HG02678 (cell line): Measurements from ENCODE around the gene GNAS-AS1.

Experiments used
- ATAC-seq: cut with Tn5 transposase; IDR thresholded peaks from one replicate; pipeline ENCODE4 v1.9.1; 2021; ENCODE audit warnings: mild to moderate bottlenecking, moderate library complexity; ENCODE audit not compliant: unreplicated experiment

The GNAS-AS1 gene

GRCh38 chr20:58813369-58813768 lies 37.3 kb downstream of the GNAS-AS1 start:
- ATAC-seq = no peak

GRCh38 chr20:58811334-58811733 lies 39.4 kb downstream of the GNAS-AS1 start:
- ATAC-seq = no peak

- ATAC-seq = no peak
Measured at GRCh38 chr20:58810879-58811250, 39.8 kb downstream of the GNAS-AS1 start.

GRCh38 chr20:58810116-58810878 lies 40.4 kb downstream of the GNAS-AS1 start:
- ATAC-seq = no peak

- no peak for ATAC-seq
Measured at GRCh38 chr20:58808271-58809046, 42.2 kb downstream of the GNAS-AS1 start.

- no peak for ATAC-seq
Measured at GRCh38 chr20:58807801-58808200, 42.9 kb downstream of the GNAS-AS1 start.

GRCh38 chr20:58803533-58803932 lies 47.2 kb downstream of the GNAS-AS1 start:
- no peak for ATAC-seq

GRCh38 chr20:58802061-58802460 lies 48.6 kb downstream of the GNAS-AS1 start:
- no peak for ATAC-seq

- no peak for ATAC-seq
Measured at GRCh38 chr20:58800134-58800871, 50.4 kb downstream of the GNAS-AS1 start.

- no peak for ATAC-seq
Measured at GRCh38 chr20:58797371-58798338, 53.0 kb downstream of the GNAS-AS1 start.

GRCh38 chr20:58795923-58796245 lies 54.8 kb downstream of the GNAS-AS1 start:
- ATAC-seq = no peak

- no peak for ATAC-seq
Measured at GRCh38 chr20:58795181-58795922, 55.4 kb downstream of the GNAS-AS1 start.

- no peak for ATAC-seq
Measured at GRCh38 chr20:58794510-58795180, 56.1 kb downstream of the GNAS-AS1 start.

GRCh38 chr20:58793512-58794420 lies 56.9 kb downstream of the GNAS-AS1 start:
- no peak for ATAC-seq

GRCh38 chr20:58792426-58792825 lies 58.3 kb downstream of the GNAS-AS1 start:
- ATAC-seq = no peak

GRCh38 chr20:58791286-58791685 lies 59.4 kb downstream of the GNAS-AS1 start:
- no peak for ATAC-seq

GRCh38 chr20:58790454-58790853 lies 60.2 kb downstream of the GNAS-AS1 start:
- ATAC-seq = no peak

- no peak for ATAC-seq
Measured at GRCh38 chr20:58788896-58789544, 61.7 kb downstream of the GNAS-AS1 start.
